Breast epithelium (tissue), 4 donors: Measurements from ENCODE around the gene CYP46A1. TPM values are rescaled to one million over a fixed set of nuclear protein-coding genes. Genes with fewer than 3 reads are reported as not detected.

ENCODE experiments used
- DNase-seq, 2 donors: peaks; one replicate each; pipeline ENCODE4 v3.0.0-alpha.2; 2019; ENCODE audit warnings: low spot score in 2 of 2
- H3K27ac ChIP-seq, 2 donors: fragments of 200-600 bp; sonication (generic) in 1 of 2; one replicate each; pipeline ENCODE4 v1.5.1; 2016 to 2019; ENCODE audit warnings: mild to moderate bottlenecking in 1 of 2
- H3K27me3 ChIP-seq, 2 donors: fragments of 200-600 bp; sonication (generic) in 1 of 2; one replicate each; pipeline versions ENCODE4 v1.5.1 to v1.6.0; 2017 to 2019; ENCODE audit warnings: control low read depth in 1 of 2, mild to moderate bottlenecking in 1 of 2
- H3K36me3 ChIP-seq: fragments of 200-600 bp; one replicate; pipeline ENCODE4 v1.5.1; 2019
- H3K4me1 ChIP-seq, 2 donors: fragments of 200-600 bp; sonication (generic); one replicate each; pipeline ENCODE4 v1.5.1; 2016 to 2019; ENCODE audit warnings: control low read depth in 1 of 2
- H3K4me3 ChIP-seq, 3 donors: fragments of 200-600 bp; sonication (generic); 1 replicate in 2 of 3; 2 replicates in 1 of 3; pipeline ENCODE4 v1.5.1; 2016 to 2019; ENCODE audit warnings: mild to moderate bottlenecking in 3 of 3, moderate library complexity in 2 of 3
- H3K9me3 ChIP-seq, 2 donors: fragments of 200-600 bp; sonication (generic) in 1 of 2; one replicate each; pipeline ENCODE4 v1.5.1; 2016 to 2019; ENCODE audit warnings: control low read depth in 1 of 2
- POLR2A ChIP-seq: fragments of 450-650 bp; IDR thresholded peaks from one replicate; pipeline ENCODE4 v1.6.1; 2016; ENCODE audit warnings: antibody characterized with exemption, mild to moderate bottlenecking, moderate library complexity
- POLR2AphosphoS5 ChIP-seq, 3 donors: sonication (generic); formaldehyde crosslinking; IDR thresholded peaks; one replicate each; pipeline ENCODE4 v1.6.1; 2017; ENCODE audit warnings: antibody characterized with exemption in 3 of 3
- intact Hi-C: fragments of 100-400 bp; cut with DNase I; formaldehyde crosslinking; loops from one replicate; pipeline ENCODE4 v1.15.1; 2023; ENCODE audit warnings: low total_unique reads
- total RNA-seq, 3 donors: library from RNA; depleted of rRNA; stranded (reverse); fragments of >200 nt; gene quantifications; one replicate each; pipeline ENCODE4 v1.1.0, GENCODE V29; 2016
- TF ChIP-seq, protein P1 (sequence below), 3 donors: fragments of 450-650 bp; IDR thresholded peaks; one replicate each; pipeline ENCODE4 v1.5.1; 2016 to 2017; ENCODE audit warnings: antibody characterized with exemption in 3 of 3, mild to moderate bottlenecking in 3 of 3, moderate library complexity in 3 of 3

CYP46A1 gene
- total RNA-seq, 3 donors from 2014 or later = 1.6 to 5.2 (median 2.6) TPM

DNA sequence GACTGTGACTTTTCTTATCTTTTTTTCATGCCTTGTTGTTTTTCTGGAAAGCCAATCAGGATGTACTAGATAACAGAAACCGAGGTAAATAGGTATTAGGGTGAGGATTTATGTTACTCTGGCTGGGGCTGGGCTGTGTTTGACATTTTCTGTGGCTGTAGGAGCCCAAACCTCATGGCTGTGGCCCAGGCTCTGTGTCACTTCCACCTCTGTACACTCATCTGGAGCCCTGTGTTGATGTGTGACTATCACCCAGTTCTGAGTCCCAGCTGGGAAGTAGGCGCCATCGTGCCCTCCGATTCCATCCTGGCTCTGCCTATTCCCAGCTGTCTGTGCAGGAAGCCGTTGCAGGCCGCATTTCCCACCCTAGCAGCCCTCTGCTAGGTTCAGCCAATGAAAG is 40.8 kb upstream of the CYP46A1 start:
- Histone ChIP-seq H3K27ac (no peak overlapping the region), H3K4me3 (no peak overlapping the region), H3K36me3 (no peaks in the 10 kb centered on the region), H3K4me1 (peaks cover 0 to 4% of the 10 kb centered on the region in 2 donors), H3K9me3 (no peaks in the 10 kb centered on the region), H3K27me3 (no peaks in the 10 kb centered on the region)
- TF ChIP-seq POLR2AphosphoS5 (IDR thresholded peaks at IDR 0.05) (no peak), POLR2A (no peak)
- TF ChIP-seq, protein P1, sequence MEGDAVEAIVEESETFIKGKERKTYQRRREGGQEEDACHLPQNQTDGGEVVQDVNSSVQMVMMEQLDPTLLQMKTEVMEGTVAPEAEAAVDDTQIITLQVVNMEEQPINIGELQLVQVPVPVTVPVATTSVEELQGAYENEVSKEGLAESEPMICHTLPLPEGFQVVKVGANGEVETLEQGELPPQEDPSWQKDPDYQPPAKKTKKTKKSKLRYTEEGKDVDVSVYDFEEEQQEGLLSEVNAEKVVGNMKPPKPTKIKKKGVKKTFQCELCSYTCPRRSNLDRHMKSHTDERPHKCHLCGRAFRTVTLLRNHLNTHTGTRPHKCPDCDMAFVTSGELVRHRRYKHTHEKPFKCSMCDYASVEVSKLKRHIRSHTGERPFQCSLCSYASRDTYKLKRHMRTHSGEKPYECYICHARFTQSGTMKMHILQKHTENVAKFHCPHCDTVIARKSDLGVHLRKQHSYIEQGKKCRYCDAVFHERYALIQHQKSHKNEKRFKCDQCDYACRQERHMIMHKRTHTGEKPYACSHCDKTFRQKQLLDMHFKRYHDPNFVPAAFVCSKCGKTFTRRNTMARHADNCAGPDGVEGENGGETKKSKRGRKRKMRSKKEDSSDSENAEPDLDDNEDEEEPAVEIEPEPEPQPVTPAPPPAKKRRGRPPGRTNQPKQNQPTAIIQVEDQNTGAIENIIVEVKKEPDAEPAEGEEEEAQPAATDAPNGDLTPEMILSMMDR (IDR thresholded peaks at IDR 0.05) = no peak
- intact Hi-C loops = no loop called here
- no peak for DNase-seq

DNA sequence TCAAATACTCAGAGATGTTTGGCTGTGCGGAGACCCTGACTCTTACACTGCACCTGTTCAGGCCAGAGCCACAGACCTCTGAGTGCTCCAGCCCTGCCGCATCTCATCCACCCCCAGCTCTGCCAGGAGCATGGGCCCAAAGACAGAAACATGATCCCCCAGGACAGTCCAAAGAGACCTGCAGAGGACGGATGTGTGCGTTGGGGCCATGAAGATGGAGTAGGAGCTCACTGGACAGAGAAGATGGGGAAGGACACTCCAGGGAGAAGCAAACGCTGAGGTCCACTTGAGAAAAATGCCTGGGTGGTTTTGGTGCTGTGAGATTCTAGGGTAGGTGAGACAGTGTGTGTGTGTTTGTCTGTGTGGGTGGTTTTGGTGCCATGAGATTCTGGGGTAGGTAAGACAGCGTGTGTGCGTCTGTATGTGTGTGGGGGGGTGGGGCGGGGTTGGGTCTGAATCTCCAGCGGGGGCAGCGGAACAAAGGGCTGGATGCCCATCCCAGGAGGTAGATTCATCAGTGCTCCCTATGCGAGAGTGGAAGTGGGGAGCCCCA is 40.0 kb upstream of the CYP46A1 start:
- H3K4me1 ChIP-seq = peaks cover 0 to 4% of the 10 kb centered on the region in 2 donors
- intact Hi-C loops = no loop called here
- no peak for TF ChIP-seq POLR2A
- DNase-seq = no peak
- H3K4me3 ChIP-seq = peak overlapping the region in 1 of 3 donors; percentile 86
- no peak overlapping the region for H3K27ac ChIP-seq
- H3K9me3 ChIP-seq = no peaks in the 10 kb centered on the region
- H3K27me3 ChIP-seq = no peaks in the 10 kb centered on the region
- no peaks in the 10 kb centered on the region for H3K36me3 ChIP-seq

DNA sequence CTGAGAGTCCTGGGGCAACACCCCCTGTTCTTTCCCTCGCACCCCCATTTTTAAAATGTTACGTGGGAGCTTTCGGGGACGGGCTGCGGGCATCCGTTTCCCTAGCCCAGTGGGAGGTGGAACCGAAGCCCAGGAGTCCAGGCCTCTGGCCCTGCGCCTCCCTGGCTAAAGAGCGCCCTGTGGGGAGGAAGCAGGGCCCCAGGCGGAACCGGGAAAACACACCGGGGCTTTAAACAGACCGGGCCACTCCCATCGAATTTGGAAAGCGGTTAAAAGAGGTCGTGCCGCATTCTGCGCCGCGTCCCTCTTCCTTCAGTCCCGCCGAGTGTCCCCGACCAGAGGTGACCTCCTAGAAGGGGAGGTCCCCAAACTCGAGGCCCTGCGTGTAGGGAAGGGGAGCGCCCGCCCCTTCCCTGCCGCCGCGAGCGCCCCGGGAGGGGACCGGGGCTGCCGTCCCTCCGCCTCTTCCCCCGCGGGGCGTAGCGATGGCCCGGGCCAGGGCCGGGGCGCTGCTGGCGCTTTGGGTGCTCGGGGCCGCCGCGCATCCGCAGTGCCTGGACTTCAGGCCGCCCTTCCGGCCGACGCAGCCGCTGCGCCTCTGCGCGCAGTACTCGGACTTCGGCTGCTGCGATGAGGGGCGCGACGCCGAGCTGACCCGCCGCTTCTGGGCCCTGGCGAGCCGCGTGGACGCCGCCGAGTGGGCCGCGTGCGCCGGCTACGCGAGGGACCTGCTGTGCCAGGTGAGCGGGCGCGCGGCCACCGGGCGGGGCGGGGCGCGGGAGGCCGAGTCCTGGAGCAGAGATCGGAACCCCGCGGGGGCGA is 39.2 kb upstream of the CYP46A1 start, which contains the start of gene HHIPL1:
Gene HHIPL1, plus strand, starts transcription at position 407 of the 822 bp plus-strand sequence. Its CDS starts 79 bp downstream, at position 486.
- Histone ChIP-seq H3K4me3 (peak within 1 kb of the TSS; percentile 41 to 86 (median 55)), H3K27ac (peak within 1 kb of the TSS in 1 of 2 donors; percentile 69), H3K27me3 (no peaks in the 10 kb centered on the region), H3K36me3 (no peaks in the 10 kb centered on the region), H3K4me1 (peaks cover 0 to 4% of the 10 kb centered on the region in 2 donors), H3K9me3 (no peaks in the 10 kb centered on the region)
- TF ChIP-seq, protein P1 (IDR thresholded peaks at IDR 0.05) = no peak
- TF ChIP-seq POLR2AphosphoS5 (IDR thresholded peaks at IDR 0.05) = no peak
- TF ChIP-seq POLR2A = no peak
- DNase-seq = no peak
- intact Hi-C loops = no loop called here

DNA sequence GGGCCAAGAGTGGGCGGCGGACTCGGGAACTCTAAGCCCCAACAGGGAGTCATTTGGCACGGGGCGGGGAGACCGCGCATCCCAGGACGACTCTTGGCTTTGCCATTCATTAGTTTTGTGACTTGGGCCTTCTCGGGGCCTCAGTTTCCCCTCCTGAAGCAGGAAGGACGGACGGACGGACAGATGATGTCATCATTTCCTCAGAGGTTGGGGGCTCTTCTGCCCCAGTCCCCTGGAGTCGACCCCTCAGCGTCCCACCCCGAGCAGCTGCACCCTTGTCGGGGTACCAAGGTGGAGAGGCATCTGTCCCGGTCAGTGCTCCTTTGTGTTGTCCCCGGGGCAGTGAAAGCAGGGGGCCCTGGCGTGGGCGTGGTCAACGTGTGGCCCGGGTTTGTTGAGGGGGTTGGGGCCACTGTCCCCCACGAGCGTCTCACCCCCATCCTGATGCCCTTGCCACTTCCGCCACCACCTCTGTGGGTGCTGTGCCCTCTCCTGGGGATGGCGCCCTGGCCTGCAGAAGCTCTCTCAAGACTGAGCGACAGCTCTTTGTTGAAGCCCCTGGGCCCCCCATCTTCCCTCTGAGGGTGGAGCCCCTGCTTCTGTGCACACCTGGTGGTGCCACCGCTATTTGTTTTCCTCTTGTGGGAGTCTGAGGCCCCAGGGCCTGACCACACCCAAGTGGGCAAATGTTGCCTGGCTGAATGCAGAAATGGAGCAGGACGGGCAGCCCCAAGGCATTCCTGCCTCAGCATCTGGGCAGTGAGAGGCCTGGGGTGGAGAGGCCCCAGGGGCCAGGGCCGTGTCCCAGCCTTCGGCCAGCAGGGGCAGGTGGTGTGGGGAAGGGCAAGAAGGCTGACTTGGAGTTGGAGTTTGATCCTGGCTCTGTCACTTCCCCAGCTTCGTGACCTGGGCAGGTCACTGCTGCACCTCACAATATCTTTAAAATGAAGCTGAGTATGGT is 38.3 kb upstream of the CYP46A1 start:
- Histone ChIP-seq H3K27me3 (no peaks in the 10 kb centered on the region), H3K4me1 (peaks cover 0 to 4% of the 10 kb centered on the region in 2 donors), H3K4me3 (peak overlapping the region; percentile 41 to 86 (median 55)), H3K36me3 (no peaks in the 10 kb centered on the region), H3K9me3 (no peaks in the 10 kb centered on the region), H3K27ac (peak overlapping the region in 1 of 2 donors; percentile 69)
- no peak for TF ChIP-seq POLR2A
- TF ChIP-seq POLR2AphosphoS5 (IDR thresholded peaks at IDR 0.05) = no peak
- TF ChIP-seq, protein P1 (IDR thresholded peaks at IDR 0.05) = no peak
- intact Hi-C loops = no loop called here
- DNase-seq = no peak

DNA sequence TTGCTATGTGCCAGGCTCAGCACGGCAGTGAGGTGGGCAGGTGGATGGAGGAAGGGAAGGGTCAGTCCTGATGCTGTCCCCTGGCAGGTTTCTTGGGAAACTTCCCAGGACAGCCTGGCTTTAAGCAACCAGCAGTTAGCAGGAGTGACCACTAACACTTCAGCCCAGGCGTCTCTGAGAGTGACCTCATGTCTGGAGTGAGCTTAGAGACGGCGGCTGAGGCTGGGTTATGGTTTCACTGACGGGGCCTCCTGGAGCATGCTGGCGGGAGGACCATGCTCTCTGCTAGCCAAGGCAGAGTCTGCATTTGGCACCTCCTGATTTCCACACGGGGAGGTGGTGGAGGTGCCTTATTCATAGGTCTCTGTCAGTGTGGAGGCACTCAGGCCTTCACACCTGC is 36.7 kb upstream of the CYP46A1 start:
- TF ChIP-seq POLR2A (no peak), POLR2AphosphoS5 (IDR thresholded peaks at IDR 0.05) (no peak)
- TF ChIP-seq, protein P1 (IDR thresholded peaks at IDR 0.05) = no peak

More for the DNA sequence above, 36.7 kb upstream of the CYP46A1 start:
- Histone ChIP-seq H3K9me3 (no peaks in the 10 kb centered on the region), H3K36me3 (no peaks in the 10 kb centered on the region), H3K27ac (no peak overlapping the region), H3K4me3 (no peak overlapping the region), H3K27me3 (no peaks in the 10 kb centered on the region), H3K4me1 (peaks cover 0 to 4% of the 10 kb centered on the region in 2 donors)
- DNase-seq = no peak
- intact Hi-C loops = no loop called here
